OCI-LY7 (cell line): Measurements from ENCODE around the gene KDSR. TPM values are rescaled to one million over a fixed set of nuclear protein-coding genes. Genes with fewer than 3 reads are reported as not detected.

ENCODE experiments used
- BruUV-seq: library from RNA; stranded (reverse); fragments of 400-500 nt; replicated peaks from 2 replicates; lab custom pipeline; 2021; lab: Mats Ljungman, UMichigan
- CTCF ChIA-PET: fragments of 300-600 bp; sonication (Branson Sonifier 250); formaldehyde crosslinking; loops from one replicate; lab custom pipeline; 2022; ENCODE audit warnings: antibody characterized with exemption; ENCODE audit not compliant: unreplicated experiment; lab: Charles Lee
- POLR2A ChIA-PET: fragments of 300-600 bp; sonication (Branson Sonifier 250); formaldehyde crosslinking; loops from one replicate; lab custom pipeline; 2022; ENCODE audit warnings: antibody characterized with exemption; lab: Charles Lee
- DNase-seq: peaks from one replicate; pipeline ENCODE4 v3.0.0-alpha.2; 2015; ENCODE audit warnings: low spot score
- H2AFZ ChIP-seq: fragments of 200-600 bp; sonication (generic), shearing (Covaris generic); 2 replicates; pipeline ENCODE4 v1.6.1; 2014; ENCODE audit warnings: mild to moderate bottlenecking, antibody characterized with exemption, low read length, moderate library complexity
- H3K27ac ChIP-seq: fragments of 200-600 bp; sonication (generic); 2 replicates; pipeline ENCODE4 v1.5.1; 2014; ENCODE audit warnings: mixed run types, low read depth, mild to moderate bottlenecking, moderate library complexity, low read length, inconsistent platforms; ENCODE audit not compliant: poor library complexity, severe bottlenecking
- H3K36me3 ChIP-seq: fragments of 200-600 bp; sonication (generic); 2 replicates; pipeline ENCODE4 v1.6.1; 2014; ENCODE audit warnings: mild to moderate bottlenecking, antibody characterized with exemption, low read length, moderate library complexity, mixed read lengths; ENCODE audit not compliant: insufficient read depth
- H3K4me1 ChIP-seq: fragments of 200-600 bp; sonication (generic); 2 replicates; pipeline ENCODE4 v1.5.1; 2014; ENCODE audit warnings: mild to moderate bottlenecking, low read length; ENCODE audit not compliant: insufficient read depth, poor library complexity, severe bottlenecking
- H3K4me2 ChIP-seq: fragments of 200-600 bp; sonication (generic); 2 replicates; pipeline ENCODE4 v1.6.1; 2014; ENCODE audit warnings: mild to moderate bottlenecking, low read length
- H3K4me3 ChIP-seq: fragments of 200-600 bp; sonication (generic); 2 replicates; pipeline ENCODE4 v1.5.1; 2014; ENCODE audit warnings: mild to moderate bottlenecking, low read depth, low read length; ENCODE audit not compliant: poor library complexity, severe bottlenecking
- H3K79me2 ChIP-seq: fragments of 200-600 bp; sonication (generic); 2 replicates; pipeline ENCODE4 v1.6.1; 2016; ENCODE audit warnings: low read depth, mild to moderate bottlenecking, low read length, moderate library complexity, mixed read lengths; ENCODE audit not compliant: insufficient read depth
- H3K9me2 ChIP-seq: fragments of 200-600 bp; sonication (generic); 2 replicates; pipeline ENCODE4 v1.6.1; 2016; ENCODE audit warnings: mild to moderate bottlenecking, low read length, mixed read lengths; ENCODE audit not compliant: insufficient read depth
- H3K9me3 ChIP-seq: fragments of 200-600 bp; sonication (generic); 2 replicates; pipeline ENCODE4 v1.6.1; 2014; ENCODE audit warnings: mild to moderate bottlenecking, mixed run types, low read length, mixed read lengths
- H4K20me1 ChIP-seq: fragments of 200-600 bp; sonication (generic); 2 replicates; pipeline ENCODE4 v1.6.1; 2014; ENCODE audit warnings: mild to moderate bottlenecking, antibody characterized with exemption, low read length, moderate library complexity, mixed read lengths; ENCODE audit not compliant: insufficient read depth
- CTCF ChIP-seq: fragments of 200-600 bp; sonication (generic); conservative IDR thresholded peaks from 2 replicates; pipeline ENCODE4 v1.5.1; 2014; ENCODE audit warnings: mild to moderate bottlenecking, antibody characterized with exemption, low read length, moderate library complexity, mixed read lengths
- EZH2phosphoT487 ChIP-seq: fragments of 200-600 bp; sonication (generic); IDR thresholded peaks from 2 replicates; pipeline ENCODE4 v1.6.1; 2018; ENCODE audit warnings: low read depth, borderline replicate concordance, mild to moderate bottlenecking, mixed run types, antibody characterized with exemption, low read length, moderate library complexity, mixed read lengths
- intact Hi-C: fragments of 100-400 bp; cut with micrococcal nuclease; formaldehyde crosslinking; loops from one replicate; pipeline ENCODE4 v1.10.0; 2022; ENCODE audit not compliant: unreplicated experiment
- total RNA-seq, 2 experiments: library from RNA; depleted of rRNA in 1 of 2; stranded (reverse); fragments of >200 nt in 1 of 2; shearing (Covaris generic) in 1 of 2; gene quantifications; 2 replicates each; pipeline ENCODE4 v1.2.3, GENCODE V29; 2014 to 2022

The KDSR gene
- total RNA-seq, 2 experiments from 2014 or later = 6.5 to 13.4 TPM

- POLR2A ChIA-PET = no interaction called here
- Histone ChIP-seq H3K9me3 (no peaks in the 10 kb centered on the region), H3K4me1 (no peaks in the 10 kb centered on the region), H3K36me3 (no peaks in the 10 kb centered on the region), H3K27ac (no peak overlapping the region), H4K20me1 (no peaks in the 10 kb centered on the region), H3K9me2 (no peaks in the 10 kb centered on the region), H3K79me2 (no peaks in the 10 kb centered on the region), H3K4me2 (no peak overlapping the region), H2AFZ (peak overlapping the region; percentile 18; the same call in 1 of the 2 replicates), H3K4me3 (no peak overlapping the region)
- intact Hi-C loops = no loop called here
- CTCF ChIA-PET = no interaction called here
- BruUV-seq = no TSS peak
- TF ChIP-seq CTCF = no peak
- no peak for DNase-seq
Observed at GRCh38 chr18:63378919-63379638, 12.1 kb upstream of the KDSR start.

- H3K4me3 ChIP-seq = no peak overlapping the region
- H3K4me2 ChIP-seq = no peak overlapping the region
- ChIA-PET CTCF (no interaction called here), POLR2A (no interaction called here)
- no peaks in the 10 kb centered on the region for H3K9me3 ChIP-seq
- H3K79me2 ChIP-seq = no peaks in the 10 kb centered on the region
- H3K9me2 ChIP-seq = no peaks in the 10 kb centered on the region
- no TSS peak for BruUV-seq
- H3K36me3 ChIP-seq = no peaks in the 10 kb centered on the region
- intact Hi-C loops = no loop called here
- TF ChIP-seq CTCF (no peak), EZH2phosphoT487 (no peak)
- no peak overlapping the region for H2AFZ ChIP-seq
- no peaks in the 10 kb centered on the region for H3K4me1 ChIP-seq
- no peak for DNase-seq
- H4K20me1 ChIP-seq = no peaks in the 10 kb centered on the region
- H3K27ac ChIP-seq = no peak overlapping the region
Observed at GRCh38 chr18:63377275-63377980, 10.4 kb upstream of the KDSR start.

- no peaks in the 10 kb centered on the region for H4K20me1 ChIP-seq
- no peaks in the 10 kb centered on the region for H3K9me3 ChIP-seq
- no peaks in the 10 kb centered on the region for H3K4me1 ChIP-seq
- H3K9me2 ChIP-seq = no peaks in the 10 kb centered on the region
- POLR2A ChIA-PET = no interaction called here
- CTCF ChIA-PET = no interaction called here
- H3K79me2 ChIP-seq = no peaks in the 10 kb centered on the region
- H3K36me3 ChIP-seq = no peaks in the 10 kb centered on the region
- no peak overlapping the region for H2AFZ ChIP-seq
- no peak overlapping the region for H3K27ac ChIP-seq
- DNase-seq = no peak
- no peak overlapping the region for H3K4me3 ChIP-seq
- no peak overlapping the region for H3K4me2 ChIP-seq
- intact Hi-C loops = no loop called here
- no peak for TF ChIP-seq CTCF
- no peak for TF ChIP-seq EZH2phosphoT487
- no TSS peak for BruUV-seq
Observed at GRCh38 chr18:63376538-63376937, 9.5 kb upstream of the KDSR start.
